ENCODE data around the gene CHST8. TPM values are rescaled to one million over a fixed set of nuclear protein-coding genes. Genes with fewer than 3 reads are reported as not detected.

CHST8 gene
- total and polyA plus RNA-seq, 7 experiments from 2014 or later = not detected

DNA sequence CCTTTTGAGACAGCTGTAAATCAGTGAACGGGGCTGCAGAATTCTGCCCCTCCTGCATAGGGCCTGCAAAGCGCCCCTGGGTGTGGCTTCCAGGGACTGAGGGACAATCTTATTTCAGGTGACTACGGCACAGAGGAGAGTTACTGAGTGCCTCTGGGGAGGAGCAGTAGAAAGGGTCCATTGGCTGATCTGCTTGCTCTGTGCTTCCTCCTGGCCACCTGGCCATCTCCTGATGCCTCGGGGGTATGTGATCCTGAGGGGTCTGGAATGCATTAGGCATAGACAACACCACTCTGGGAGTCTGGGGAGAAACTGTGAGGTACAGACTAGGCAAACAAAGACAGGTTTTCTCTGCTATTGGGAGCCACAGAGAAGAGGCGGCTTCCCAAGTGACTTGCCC, 177.7 kb downstream of the CHST8 start:
- peaks cover 0 to 12% (median 0%) of the 10 kb centered on the region in 7 donors for H3K4me1 Mint-ChIP-seq
- ATAC-seq (no peak), DNase-seq (no peak)
- intact Hi-C loops (cut with micrococcal nuclease) = no loop called here
- ChIA-PET CTCF (no interaction called here), POLR2A (no interaction called here)
- no peak overlapping the region for H3K4me3 ChIP-seq (ENCODE audit: low read length)
- H3K9me3 ChIP-seq (ENCODE audit: control insufficient read depth in 2 of 3, low read length in 3 of 3) = no peaks in the 10 kb centered on the region
- no peaks in the 10 kb centered on the region for H3K4me1 ChIP-seq (ENCODE audit: control insufficient read depth in 2 of 2, insufficient read depth in 2 of 2, low read length in 2 of 2)
- no peaks in the 10 kb centered on the region for H3K36me3 ChIP-seq (ENCODE audit: control insufficient read depth in 2 of 3, insufficient read depth in 3 of 3, low read length in 3 of 3)
- peaks cover 4 to 30% (median 12%) of the 10 kb centered on the region in 5 donors for H3K27me3 Mint-ChIP-seq
- no peaks in the 10 kb centered on the region for H3K36me3 Mint-ChIP-seq
- peak overlapping the region in 1 of 9 donors; percentile 3 for H3K27ac Mint-ChIP-seq
- no peaks in the 10 kb centered on the region for H3K9me3 Mint-ChIP-seq
- no peaks in the 10 kb centered on the region for H3K27me3 ChIP-seq (ENCODE audit: control insufficient read depth in 2 of 2, insufficient read depth in 2 of 2, low read length in 2 of 2)
- peak overlapping the region in 2 of 10 donors; percentile 16 to 32 for H3K4me3 Mint-ChIP-seq
- no peak overlapping the region for H3K27ac ChIP-seq (ENCODE audit: low read depth, low read length)

DNA sequence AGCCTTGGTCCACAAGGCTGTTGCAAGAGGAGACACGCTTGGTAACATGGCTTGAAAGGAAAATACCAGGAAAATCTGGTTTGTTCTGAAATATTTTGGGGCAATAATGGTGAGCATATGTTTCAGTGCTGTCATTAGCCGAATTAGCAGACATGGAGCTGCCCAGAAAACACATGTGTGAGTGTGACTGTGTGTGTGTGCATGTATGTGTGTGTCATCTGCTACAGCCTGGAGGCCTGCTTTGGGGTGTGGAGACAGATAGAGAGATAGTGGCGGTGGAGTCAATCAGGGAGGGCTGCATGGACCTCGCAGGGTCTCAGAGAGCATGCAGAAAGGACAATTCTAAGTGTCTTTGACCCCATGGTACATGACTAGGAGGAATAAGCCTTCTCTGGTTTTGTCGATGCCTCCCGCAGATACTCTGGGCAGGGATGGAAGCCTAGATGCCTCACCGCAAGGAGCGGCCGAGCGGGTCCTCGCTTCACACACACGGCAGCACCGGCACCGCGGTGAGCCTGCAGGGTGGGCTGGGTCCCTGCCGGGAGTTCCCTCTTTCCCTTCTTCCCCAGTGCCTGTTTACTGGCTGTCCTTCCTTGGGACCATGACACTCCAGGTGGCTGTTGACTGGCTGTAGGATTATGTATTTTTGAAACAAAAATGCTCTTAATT, 178.4 kb downstream of the CHST8 start:
- no peaks in the 10 kb centered on the region for H3K9me3 Mint-ChIP-seq
- H3K36me3 Mint-ChIP-seq = no peaks in the 10 kb centered on the region
- H3K27me3 ChIP-seq (ENCODE audit: control insufficient read depth in 2 of 2, insufficient read depth in 2 of 2, low read length in 2 of 2) = no peaks in the 10 kb centered on the region
- H3K4me1 Mint-ChIP-seq = peaks cover 0 to 12% (median 0%) of the 10 kb centered on the region in 7 donors
- H3K4me3 Mint-ChIP-seq = peak overlapping the region in 1 of 10 donors; percentile 42
- no peak overlapping the region for H3K4me3 ChIP-seq (ENCODE audit: low read length)
- H3K4me1 ChIP-seq (ENCODE audit: control insufficient read depth in 2 of 2, insufficient read depth in 2 of 2, low read length in 2 of 2) = no peaks in the 10 kb centered on the region
- H3K36me3 ChIP-seq (ENCODE audit: control insufficient read depth in 2 of 3, insufficient read depth in 3 of 3, low read length in 3 of 3) = no peaks in the 10 kb centered on the region
- ATAC-seq (no peak), DNase-seq (no peak)
- no peaks in the 10 kb centered on the region for H3K9me3 ChIP-seq (ENCODE audit: control insufficient read depth in 2 of 3, low read length in 3 of 3)
- H3K27me3 Mint-ChIP-seq = peaks cover 4 to 26% (median 12%) of the 10 kb centered on the region in 5 donors
- H3K27ac ChIP-seq (ENCODE audit: low read depth, low read length) = no peak overlapping the region
- ChIA-PET CTCF (no interaction called here), POLR2A (no interaction called here)
- H3K27ac Mint-ChIP-seq = no peak overlapping the region
- intact Hi-C loops (cut with micrococcal nuclease) = no loop called here

DNA sequence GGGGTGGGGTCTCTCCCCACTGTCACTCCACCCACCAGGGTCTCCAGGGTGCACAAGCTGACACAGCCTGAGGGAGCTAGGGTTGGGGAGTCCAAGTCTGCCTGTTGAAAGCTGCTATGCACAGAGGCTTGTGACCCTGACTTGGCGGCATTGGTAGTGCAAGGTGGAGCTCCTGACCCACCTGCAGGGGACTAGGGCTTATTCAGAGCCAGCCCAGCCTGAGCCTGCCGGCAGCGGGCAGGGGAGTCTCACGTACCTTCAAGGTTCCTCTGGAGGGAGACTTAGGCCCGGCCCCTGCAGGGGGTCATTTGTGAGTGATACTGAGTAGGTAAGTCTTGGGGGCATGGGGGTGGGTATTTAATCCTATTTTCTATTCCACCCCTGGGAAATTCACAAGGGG, 179.7 kb downstream of the CHST8 start:
- Histone ChIP-seq H3K4me1 (ENCODE audit: control insufficient read depth in 2 of 2, insufficient read depth in 2 of 2, low read length in 2 of 2) (no peaks in the 10 kb centered on the region), H3K9me3 (ENCODE audit: control insufficient read depth in 2 of 3, low read length in 3 of 3) (no peaks in the 10 kb centered on the region), H3K4me3 (ENCODE audit: low read length) (no peak overlapping the region), H3K27me3 (ENCODE audit: control insufficient read depth in 2 of 2, insufficient read depth in 2 of 2, low read length in 2 of 2) (no peaks in the 10 kb centered on the region), H3K27ac (ENCODE audit: low read depth, low read length) (no peak overlapping the region), H3K36me3 (ENCODE audit: control insufficient read depth in 2 of 3, insufficient read depth in 3 of 3, low read length in 3 of 3) (no peaks in the 10 kb centered on the region)
- DNase-seq (no peak), ATAC-seq (no peak)
- Mint-ChIP-seq H3K36me3 (no peaks in the 10 kb centered on the region), H3K9me3 (no peaks in the 10 kb centered on the region), H3K27ac (no peak overlapping the region), H3K4me1 (peaks cover 0 to 12% (median 5%) of the 10 kb centered on the region in 7 donors), H3K27me3 (peaks cover 4 to 24% (median 12%) of the 10 kb centered on the region in 5 donors), H3K4me3 (no peak overlapping the region)
- intact Hi-C loops (cut with micrococcal nuclease) = no loop called here
- POLR2A ChIA-PET = no interaction called here
- CTCF ChIA-PET = no interaction called here

DNA sequence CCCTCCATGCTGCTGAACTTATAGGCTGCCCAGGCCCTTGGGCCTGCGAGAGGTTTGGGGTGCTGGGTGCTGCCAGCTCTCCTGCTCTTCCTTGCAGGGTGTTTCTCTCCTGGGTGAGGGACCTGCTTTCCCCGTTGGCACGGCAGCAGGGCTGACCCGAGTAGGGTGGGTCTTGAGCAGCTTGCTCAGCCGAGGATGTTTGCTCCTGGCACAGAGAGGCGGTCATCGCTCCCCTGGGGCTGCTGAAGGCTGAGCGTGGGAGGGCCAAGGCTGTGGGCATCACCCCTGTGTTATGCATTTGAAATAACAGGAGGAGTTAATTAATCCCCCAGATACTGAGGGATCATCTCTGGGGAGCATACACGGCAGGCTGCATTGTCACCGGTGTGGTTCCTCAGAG, 180.2 kb downstream of the CHST8 start:
- no peak overlapping the region for H3K27ac ChIP-seq (ENCODE audit: low read depth, low read length)
- no peak overlapping the region for H3K4me3 ChIP-seq (ENCODE audit: low read length)
- peaks cover 0 to 12% (median 5%) of the 10 kb centered on the region in 7 donors for H3K4me1 Mint-ChIP-seq
- ATAC-seq = no peak
- no peak for DNase-seq
- H3K4me3 Mint-ChIP-seq = no peak overlapping the region
- no peaks in the 10 kb centered on the region for H3K27me3 ChIP-seq (ENCODE audit: control insufficient read depth in 2 of 2, insufficient read depth in 2 of 2, low read length in 2 of 2)
- H3K36me3 Mint-ChIP-seq = no peaks in the 10 kb centered on the region
- no peaks in the 10 kb centered on the region for H3K36me3 ChIP-seq (ENCODE audit: control insufficient read depth in 2 of 3, insufficient read depth in 3 of 3, low read length in 3 of 3)
- ChIA-PET POLR2A (no interaction called here), CTCF (no interaction called here)
- H3K27me3 Mint-ChIP-seq = peaks cover 4 to 23% (median 12%) of the 10 kb centered on the region in 5 donors
- no peak overlapping the region for H3K27ac Mint-ChIP-seq
- no peaks in the 10 kb centered on the region for H3K9me3 Mint-ChIP-seq
- H3K4me1 ChIP-seq (ENCODE audit: control insufficient read depth in 2 of 2, insufficient read depth in 2 of 2, low read length in 2 of 2) = no peaks in the 10 kb centered on the region
- no peaks in the 10 kb centered on the region for H3K9me3 ChIP-seq (ENCODE audit: control insufficient read depth in 2 of 3, low read length in 3 of 3)
- intact Hi-C loops (cut with micrococcal nuclease) = no loop called here

- Histone ChIP-seq H3K4me3 (ENCODE audit: low read length) (no peak overlapping the region), H3K36me3 (ENCODE audit: control insufficient read depth in 2 of 3, insufficient read depth in 3 of 3, low read length in 3 of 3) (no peaks in the 10 kb centered on the region), H3K27me3 (ENCODE audit: control insufficient read depth in 2 of 2, insufficient read depth in 2 of 2, low read length in 2 of 2) (no peaks in the 10 kb centered on the region), H3K9me3 (ENCODE audit: control insufficient read depth in 2 of 3, low read length in 3 of 3) (no peaks in the 10 kb centered on the region), H3K27ac (ENCODE audit: low read depth, low read length) (no peak overlapping the region), H3K4me1 (ENCODE audit: control insufficient read depth in 2 of 2, insufficient read depth in 2 of 2, low read length in 2 of 2) (no peaks in the 10 kb centered on the region)
- peaks cover 0 to 11% (median 3%) of the 10 kb centered on the region in 7 donors for H3K4me1 Mint-ChIP-seq
- H3K9me3 Mint-ChIP-seq = no peaks in the 10 kb centered on the region
- CTCF ChIA-PET = no interaction called here
- no peak overlapping the region for H3K27ac Mint-ChIP-seq
- H3K27me3 Mint-ChIP-seq = peaks cover 4 to 17% (median 12%) of the 10 kb centered on the region in 5 donors
- ATAC-seq (no peak), DNase-seq (no peak)
- POLR2A ChIA-PET = no interaction called here
- H3K36me3 Mint-ChIP-seq = no peaks in the 10 kb centered on the region
- no peak overlapping the region for H3K4me3 Mint-ChIP-seq
- intact Hi-C loops (cut with micrococcal nuclease) = no loop called here
Measured at GRCh38 chr19:33802801-33803200, 181.0 kb downstream of the CHST8 start.

- intact Hi-C loops (cut with micrococcal nuclease) = no loop called here
- Histone ChIP-seq H3K27me3 (ENCODE audit: control insufficient read depth in 2 of 2, insufficient read depth in 2 of 2, low read length in 2 of 2) (no peaks in the 10 kb centered on the region), H3K4me1 (ENCODE audit: control insufficient read depth in 2 of 2, insufficient read depth in 2 of 2, low read length in 2 of 2) (no peaks in the 10 kb centered on the region), H3K36me3 (ENCODE audit: control insufficient read depth in 2 of 3, insufficient read depth in 3 of 3, low read length in 3 of 3) (no peaks in the 10 kb centered on the region), H3K9me3 (ENCODE audit: control insufficient read depth in 2 of 3, low read length in 3 of 3) (no peaks in the 10 kb centered on the region), H3K27ac (ENCODE audit: low read depth, low read length) (no peak overlapping the region), H3K4me3 (ENCODE audit: low read length) (no peak overlapping the region)
- Mint-ChIP-seq H3K27ac (no peak overlapping the region), H3K9me3 (no peaks in the 10 kb centered on the region), H3K27me3 (peaks cover 4 to 17% (median 12%) of the 10 kb centered on the region in 5 donors), H3K36me3 (no peaks in the 10 kb centered on the region), H3K4me3 (no peak overlapping the region), H3K4me1 (peaks cover 0 to 11% (median 3%) of the 10 kb centered on the region in 7 donors)
- DNase-seq (no peak), ATAC-seq (no peak)
- CTCF ChIA-PET = no interaction called here
- POLR2A ChIA-PET = no interaction called here
Measured at GRCh38 chr19:33803383-33803782, 181.6 kb downstream of the CHST8 start.

Data from naive thymus-derived CD4-positive, alpha-beta T cell (primary cell).